H1 (cell line): Measurements from ENCODE around the gene GABRD. TPM values are rescaled to one million over a fixed set of nuclear protein-coding genes. Genes with fewer than 3 reads are reported as not detected.

Experiments
- BACH1 ChIP-seq: IDR thresholded peaks from 2 replicates; pipeline ENCODE4 v1.6.1; 2012; ENCODE audit warnings: low read length, improper control_type of control experiment
- GTF2F1 ChIP-seq: IDR thresholded peaks from 2 replicates; pipeline ENCODE4 v1.6.1; 2012; ENCODE audit warnings: low read depth, low read length, improper control_type of control experiment, borderline replicate concordance
- polyA plus RNA-seq, 7 experiments: library from polyadenylated mRNA; depleted of rRNA in 3 of 7; stranded (reverse) in 5 of 7; unstranded in 2 of 7; fragments of >200 nt in 5 of 7; fragments of 200-250 nt in 2 of 7; gene quantifications; 1 replicate in 5 of 7; 2 replicates in 1 of 7; 4 replicates in 1 of 7; pipeline versions ENCODE4 v1.2.1 to v1.2.3, GENCODE V29; 2011 to 2013; ENCODE audit warnings: missing spikeins in 2 of 7, mixed read lengths in 2 of 7
- total RNA-seq: library from RNA; stranded (reverse); fragmentation: NEBNext Ultra II Directional; extraction: Animal tissue kit (Norgen Biotek cat#: 25700); gene quantifications from 2 replicates; pipeline ENCODE4 v1.2.1, GENCODE V29; 2021

The GABRD gene
- total and polyA plus RNA-seq, 2 of the 8 experiments (the other 6 are each of a cell fraction or from before 2014, with no cell fraction given): 1.8 to 3.0 TPM

- TF ChIP-seq BACH1 (no peak), GTF2F1 (no peak)
These were observed 57.7 kb downstream of the GABRD start (continued) for GRCh38 chr1:2076826-2077225.
